ENCODE measurements around the gene ARSD. TPM values are rescaled to one million over a fixed set of nuclear protein-coding genes. Genes with fewer than 3 reads are reported as not detected.

ARSD gene
- total RNA-seq, 1 experiment from 2014 or later = 10.3 TPM

- H2BK120ac ChIP-seq (ENCODE audit: low read depth, low read length, poor library complexity, severe bottlenecking) = no peak overlapping the region
- H4K20me1 ChIP-seq (ENCODE audit: control insufficient read depth, insufficient read depth, insufficient read length) = no peaks in the 10 kb centered on the region
- H3K36me3 Mint-ChIP-seq (ENCODE audit: insufficient read depth in 1 of 3, low read depth in 3 of 3) = peaks cover 10 to 13% (median 11%) of the 10 kb centered on the region in 3 experiments; a peak in 6 of 7 replicates
- H3K23ac ChIP-seq (ENCODE audit: insufficient read length, low read depth, low read length) = no peak overlapping the region
- no peak for TF ChIP-seq CTCF (conservative IDR thresholded peaks at IDR 0.05)
- H2BK5ac ChIP-seq (ENCODE audit: insufficient read length, low read length) = no peak overlapping the region
- no peak overlapping the region for H2AFZ ChIP-seq (ENCODE audit: low read length)
- no peak overlapping the region for H3K56ac ChIP-seq (ENCODE audit: insufficient read length, low read depth, low read length)
- H3K27ac ChIP-seq (ENCODE audit: insufficient read length, low read depth, low read length) = no peak overlapping the region
- no peak overlapping the region for H2BK20ac ChIP-seq (ENCODE audit: low read depth, low read length, poor library complexity, severe bottlenecking)
- H3K4ac ChIP-seq (ENCODE audit: low read depth, low read length) = no peak overlapping the region
- DNase-seq = no peak
- no peak overlapping the region for H3K18ac ChIP-seq (ENCODE audit: insufficient read length, low read depth, low read length)
- no peak overlapping the region for H3K14ac ChIP-seq (ENCODE audit: insufficient read depth, low read length)
- H3K27ac Mint-ChIP-seq = no peak overlapping the region
- no peak overlapping the region for H4K91ac ChIP-seq (ENCODE audit: insufficient read length, low read depth, low read length)
- no peak overlapping the region for H3T11ph ChIP-seq (ENCODE audit: low read length)
- no peak overlapping the region for H3K4me2 ChIP-seq (ENCODE audit: insufficient read depth, insufficient read length, low read length)
- H3K4me3 Mint-ChIP-seq = no peak overlapping the region
- H3K79me1 ChIP-seq (ENCODE audit: insufficient read depth, low read depth, low read length, poor library complexity, severe bottlenecking) = no peaks in the 10 kb centered on the region
- H2AK5ac ChIP-seq (ENCODE audit: insufficient read length, low read length) = no peak overlapping the region
- H3K9me3 ChIP-seq (ENCODE audit: control insufficient read depth, low read depth, low read length) = no peaks in the 10 kb centered on the region
- peaks cover 17 to 31% of the 10 kb centered on the region in 2 experiments for H3K9me3 Mint-ChIP-seq
- H3K27me3 Mint-ChIP-seq (ENCODE audit: low read depth) = peaks cover 4% of the 10 kb centered on the region
- no peak overlapping the region for H4K5ac ChIP-seq (ENCODE audit: insufficient read length, low read depth, low read length)
- no peak overlapping the region for H2BK15ac ChIP-seq (ENCODE audit: low read depth, low read length)
- H4K8ac ChIP-seq (replicated peaks; ENCODE audit: insufficient read length, low read depth, low read length) = no peak overlapping the region
- H3K9ac ChIP-seq (ENCODE audit: extremely low read depth, insufficient read length, low read length) = no peak overlapping the region
- no peak overlapping the region for H2BK12ac ChIP-seq (ENCODE audit: insufficient read length, low read depth, low read length)
- H3K4me1 Mint-ChIP-seq = peaks cover 8 to 9% of the 10 kb centered on the region in 2 experiments
- no peaks in the 10 kb centered on the region for H3K23me2 ChIP-seq (ENCODE audit: insufficient read length, low read depth, low read length, poor library complexity, severe bottlenecking)
- WGBS (ENCODE audit: extremely low coverage, insufficient read length, low lambda C conversion rate) = no CpG with 5 or more reads among the region's 1 CpG
- no peaks in the 10 kb centered on the region; the same call in 1 of the 2 replicates for H3K4me1 ChIP-seq (ENCODE audit: insufficient read depth, low read length)
- H3K27me3 ChIP-seq (ENCODE audit: insufficient read depth, low read length) = no peaks in the 10 kb centered on the region
- no peaks in the 10 kb centered on the region for H3K79me2 ChIP-seq (ENCODE audit: insufficient read depth, low read length)
These were observed 45.8 kb upstream of the ARSD start for GRCh38 chrX:2974961-2975360.
